GM19463 (cell line): Measurements from ENCODE around the gene GALNT18.

Source experiments
- ATAC-seq: cut with Tn5 transposase; IDR thresholded peaks from one replicate; pipeline ENCODE4 v1.9.1; 2021; ENCODE audit warnings: mild to moderate bottlenecking, moderate library complexity; ENCODE audit not compliant: unreplicated experiment

The GALNT18 gene

GRCh38 chr11:11251394-11251970 is 370.3 kb downstream of the GALNT18 start:
- ATAC-seq, result no peak

- no peak for ATAC-seq
Measured at GRCh38 chr11:11250470-11250869, 371.3 kb downstream of the GALNT18 start.

- no peak for ATAC-seq
Measured at GRCh38 chr11:11247576-11247975, 374.2 kb downstream of the GALNT18 start.

GRCh38 chr11:11247086-11247485 is 374.7 kb downstream of the GALNT18 start:
- ATAC-seq, result no peak

GRCh38 chr11:11246166-11246565 is 375.6 kb downstream of the GALNT18 start:
- ATAC-seq, result no peak

- ATAC-seq, result no peak
Measured at GRCh38 chr11:11245453-11245852, 376.4 kb downstream of the GALNT18 start.

- no peak for ATAC-seq
Measured at GRCh38 chr11:11244470-11245080, 377.2 kb downstream of the GALNT18 start.

GRCh38 chr11:11243590-11244469 is 378.0 kb downstream of the GALNT18 start:
- peak; percentile 51 for ATAC-seq

- ATAC-seq, result no peak
Measured at GRCh38 chr11:11243209-11243589, 378.6 kb downstream of the GALNT18 start.

- ATAC-seq, result no peak
Measured at GRCh38 chr11:11241284-11241683, 380.5 kb downstream of the GALNT18 start.

- ATAC-seq, result no peak
Measured at GRCh38 chr11:11239959-11240358, 381.8 kb downstream of the GALNT18 start.

GRCh38 chr11:11237070-11237832 is 384.6 kb downstream of the GALNT18 start:
- no peak for ATAC-seq

GRCh38 chr11:11236498-11237059 is 385.2 kb downstream of the GALNT18 start:
- ATAC-seq, result no peak

- ATAC-seq, result no peak
Measured at GRCh38 chr11:11231763-11232162, 390.0 kb downstream of the GALNT18 start.

- no peak for ATAC-seq
Measured at GRCh38 chr11:11230802-11231562, 390.8 kb downstream of the GALNT18 start.

GRCh38 chr11:11230087-11230486 is 391.7 kb downstream of the GALNT18 start:
- no peak for ATAC-seq

GRCh38 chr11:11229647-11230046 is 392.2 kb downstream of the GALNT18 start:
- no peak for ATAC-seq

- no peak for ATAC-seq
Measured at GRCh38 chr11:11227296-11228085, 394.3 kb downstream of the GALNT18 start.
